HG02763 (cell line): ENCODE data around the gene S1PR4.
"Not testable (repeated sequence)": the region's sequence is repeated elsewhere in the genome, so short reads cannot be mapped to it uniquely, and the experiment has no call there.

Experiments used
- ATAC-seq: cut with Tn5 transposase; IDR thresholded peaks from one replicate; pipeline ENCODE4 v1.9.1; 2021; ENCODE audit warnings: mild to moderate bottlenecking, moderate library complexity; ENCODE audit not compliant: unreplicated experiment

Gene S1PR4

GRCh38 chr19:3211191-3211590 is 32.6 kb downstream of the S1PR4 start:
- ATAC-seq = no peak

GRCh38 chr19:3213159-3213558 is 34.6 kb downstream of the S1PR4 start:
- ATAC-seq = no peak

- no peak for ATAC-seq
Observed at GRCh38 chr19:3216874-3217273, 38.3 kb downstream of the S1PR4 start.

- ATAC-seq = no peak
Observed at GRCh38 chr19:3220576-3220975, 42.0 kb downstream of the S1PR4 start.

- ATAC-seq = not testable (repeated sequence)
Observed at GRCh38 chr19:3221576-3221975, 43.0 kb downstream of the S1PR4 start.

GRCh38 chr19:3222709-3223108 is 44.1 kb downstream of the S1PR4 start:
- ATAC-seq = no peak

- no peak for ATAC-seq
Observed at GRCh38 chr19:3224346-3225168, 46.0 kb downstream of the S1PR4 start, which contains the start of gene CELF5. Gene CELF5 (plus strand): TSS chr19:3224661. CDS start chr19:3224740, 79 bp downstream.

- ATAC-seq = no peak
Observed at GRCh38 chr19:3225169-3225485, 46.6 kb downstream of the S1PR4 start.

GRCh38 chr19:3225677-3226093 is 47.1 kb downstream of the S1PR4 start:
- no peak for ATAC-seq

GRCh38 chr19:3227054-3227626 is 48.6 kb downstream of the S1PR4 start:
- no peak for ATAC-seq

GRCh38 chr19:3229346-3229743 is 50.8 kb downstream of the S1PR4 start:
- no peak for ATAC-seq
